ENCODE data around the gene DHX34. TPM values are rescaled to one million over a fixed set of nuclear protein-coding genes. Genes with fewer than 3 reads are reported as not detected.

The DHX34 gene
- polyA plus RNA-seq, 3 donors: 3.4 to 34.4 (median 3.8) TPM

- intact Hi-C loops (cut with micrococcal nuclease): no loop called here
- Histone ChIP-seq H3K9me3 (replicated peaks in 1 of 2; ENCODE audit: control insufficient read depth in 1 of 2, insufficient read depth in 1 of 2, low read length in 2 of 2) (peaks cover 0 to 18% of the 10 kb centered on the region in 2 donors), H3K9ac (ENCODE audit: insufficient read depth, low read length, poor library complexity, severe bottlenecking) (no peak overlapping the region), H3K27me3 (ENCODE audit: control insufficient read depth in 2 of 2, insufficient read depth in 2 of 2, low read length in 2 of 2) (peaks cover 39 to 53% of the 10 kb centered on the region in 2 donors), H4K20me1 (ENCODE audit: insufficient read depth, low read length) (no peaks in the 10 kb centered on the region), H3K4me2 (replicated peaks; ENCODE audit: extremely low read depth, low read length, poor library complexity, severe bottlenecking) (no peak overlapping the region), H3K36me3 (replicated peaks in 1 of 2; ENCODE audit: control insufficient read depth in 1 of 2, insufficient read depth in 2 of 2, low read length in 2 of 2) (no peaks in the 10 kb centered on the region), H3K4me3 (replicated peaks in 1 of 3; ENCODE audit: low read depth in 2 of 3, low read length in 3 of 3) (no peak overlapping the region), H3K27ac (ENCODE audit: low read depth in 1 of 2, low read length in 2 of 2) (no peak overlapping the region), H3K79me2 (ENCODE audit: insufficient read depth, low read length) (no peaks in the 10 kb centered on the region), H2AFZ (ENCODE audit: insufficient read depth, low read depth, low read length, poor library complexity, severe bottlenecking) (no peak overlapping the region), H3K4me1 (ENCODE audit: control insufficient read depth in 1 of 2, insufficient read depth in 2 of 2, low read length in 2 of 2) (peaks cover 0 to 9% of the 10 kb centered on the region in 2 donors)
- Mint-ChIP-seq H3K9me3 (peaks cover 0 to 11% (median 7%) of the 10 kb centered on the region in 7 donors), H3K4me1 (peaks cover 13% of the 10 kb centered on the region), H3K36me3 (peaks cover 0 to 2% of the 10 kb centered on the region in 2 donors), H3K4me3 (peak overlapping the region in 1 of 2 donors; percentile 83), H3K27me3 (ENCODE audit: low read depth in 3 of 3) (peaks cover 64 to 85% (median 71%) of the 10 kb centered on the region in 3 donors), H3K27ac (peak overlapping the region in 1 of 7 donors; percentile 54)
- TF ChIP-seq CTCF (IDR thresholded peaks at IDR 0.05): no peak
- no peak for DNase-seq
- 94% methylated on average over 16 of the region's 21 CpGs for WGBS (ENCODE audit: insufficient coverage)
Measured at GRCh38 chr19:47415953-47416642, 67.0 kb downstream of the DHX34 start.

- Histone ChIP-seq H3K4me3 (replicated peaks in 1 of 3; ENCODE audit: low read depth in 2 of 3, low read length in 3 of 3) (no peak overlapping the region), H2AFZ (ENCODE audit: insufficient read depth, low read depth, low read length, poor library complexity, severe bottlenecking) (no peak overlapping the region), H3K9ac (ENCODE audit: insufficient read depth, low read length, poor library complexity, severe bottlenecking) (no peak overlapping the region), H3K4me2 (replicated peaks; ENCODE audit: extremely low read depth, low read length, poor library complexity, severe bottlenecking) (no peak overlapping the region), H3K4me1 (ENCODE audit: control insufficient read depth in 1 of 2, insufficient read depth in 2 of 2, low read length in 2 of 2) (peaks cover 0 to 9% of the 10 kb centered on the region in 2 donors), H3K27me3 (ENCODE audit: control insufficient read depth in 2 of 2, insufficient read depth in 2 of 2, low read length in 2 of 2) (peaks cover 45 to 58% of the 10 kb centered on the region in 2 donors), H4K20me1 (ENCODE audit: insufficient read depth, low read length) (no peaks in the 10 kb centered on the region), H3K9me3 (replicated peaks in 1 of 2; ENCODE audit: control insufficient read depth in 1 of 2, insufficient read depth in 1 of 2, low read length in 2 of 2) (peaks cover 0 to 24% of the 10 kb centered on the region in 2 donors), H3K36me3 (replicated peaks in 1 of 2; ENCODE audit: control insufficient read depth in 1 of 2, insufficient read depth in 2 of 2, low read length in 2 of 2) (no peaks in the 10 kb centered on the region), H3K27ac (ENCODE audit: low read depth in 1 of 2, low read length in 2 of 2) (no peak overlapping the region), H3K79me2 (ENCODE audit: insufficient read depth, low read length) (no peaks in the 10 kb centered on the region)
- peaks cover 70 to 86% (median 74%) of the 10 kb centered on the region in 3 donors for H3K27me3 Mint-ChIP-seq (ENCODE audit: low read depth in 3 of 3)
- H3K27ac Mint-ChIP-seq: no peak overlapping the region
- WGBS (ENCODE audit: insufficient coverage): 15% methylated on average over 8 of the region's 12 CpGs
- peak overlapping the region in 1 of 2 donors; percentile 83 for H3K4me3 Mint-ChIP-seq
- intact Hi-C loops (cut with micrococcal nuclease): no loop called here
- peaks cover 0 to 16% (median 7%) of the 10 kb centered on the region in 7 donors for H3K9me3 Mint-ChIP-seq
- H3K4me1 Mint-ChIP-seq: peaks cover 13% of the 10 kb centered on the region
- peaks cover 0 to 5% of the 10 kb centered on the region in 2 donors for H3K36me3 Mint-ChIP-seq
- DNase-seq: no peak
- no peak for TF ChIP-seq CTCF (IDR thresholded peaks at IDR 0.05)
Measured at GRCh38 chr19:47416643-47416985, 67.5 kb downstream of the DHX34 start.
